NCI-H2196 treated with DMSO at 0.1 percent for 48 hours (cell line): Measurements from ENCODE around the gene COL13A1.

Experiments used
- DNase-seq: peaks from one replicate; lab custom pipeline; 2025; ENCODE audit not compliant: unreplicated experiment; lab: John Stamatoyannopoulos, UW

COL13A1 gene

GRCh38 chr10:69801434-69802315 lies at the start of gene COL13A1:
Gene COL13A1 (plus strand): TSS chr10:69801906. CDS start chr10:69802424, 518 bp downstream.
- no peak for DNase-seq

DNA sequence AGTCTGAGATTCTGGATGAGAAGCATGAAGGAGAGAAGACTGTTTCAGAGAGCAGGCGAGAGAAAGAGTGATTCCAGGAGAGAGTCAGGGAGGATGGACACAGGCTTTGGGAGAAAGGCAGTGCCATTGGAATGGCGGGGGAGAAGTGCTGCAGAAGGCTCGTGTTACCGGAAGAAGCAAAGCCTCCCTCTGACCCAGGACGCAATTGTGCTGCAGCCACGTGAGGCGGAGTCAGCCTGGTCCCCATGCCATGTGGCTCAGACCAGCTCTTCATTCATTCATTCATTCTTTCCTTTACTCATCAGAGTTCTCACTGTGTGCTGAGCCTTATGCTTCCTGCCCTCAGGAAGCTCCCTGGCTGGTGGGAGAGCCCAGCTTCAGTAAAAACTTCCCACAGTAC lies 49.2 kb upstream of the COL13A1 start:
- DNase-seq, result no peak

DNA sequence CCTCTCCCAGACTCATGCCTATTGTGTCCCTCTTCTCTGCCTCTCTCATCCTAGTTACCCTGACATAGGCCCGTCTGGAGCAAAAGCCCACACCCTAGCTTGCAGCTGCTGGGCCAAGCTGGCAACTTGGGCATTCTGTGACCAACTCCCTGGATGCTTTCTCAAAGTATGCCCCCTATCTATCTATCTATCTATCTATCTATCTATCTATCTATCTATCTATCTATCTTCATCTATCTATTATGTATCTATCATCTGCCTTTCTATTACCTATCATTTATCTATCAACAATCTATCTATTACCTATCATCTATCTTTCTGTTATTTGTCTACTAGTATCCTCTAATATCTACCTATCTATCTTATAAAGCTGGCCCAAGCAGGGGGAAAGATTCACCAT lies 45.4 kb upstream of the COL13A1 start:
- DNase-seq, result no peak

DNA sequence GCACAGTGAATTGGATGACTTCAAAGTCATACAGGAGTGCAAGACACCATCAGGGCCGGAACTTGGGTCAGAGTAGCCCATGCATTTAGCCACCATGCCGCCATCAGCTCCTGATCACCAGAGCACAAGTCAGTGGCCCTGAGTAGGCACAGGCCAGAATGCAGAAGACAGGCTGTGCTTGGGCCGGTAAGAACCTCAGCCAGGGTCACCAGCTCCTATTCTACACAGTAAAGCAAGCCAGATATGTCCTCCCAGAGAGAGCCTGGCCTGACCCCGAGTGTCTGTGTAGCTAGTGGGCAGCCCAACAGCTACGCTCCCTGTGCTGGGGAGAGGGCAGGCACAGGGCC lies 44.5 kb upstream of the COL13A1 start:
- no peak for DNase-seq

GRCh38 chr10:69757553-69758309 lies 44.0 kb upstream of the COL13A1 start:
- DNase-seq, result no peak

DNA sequence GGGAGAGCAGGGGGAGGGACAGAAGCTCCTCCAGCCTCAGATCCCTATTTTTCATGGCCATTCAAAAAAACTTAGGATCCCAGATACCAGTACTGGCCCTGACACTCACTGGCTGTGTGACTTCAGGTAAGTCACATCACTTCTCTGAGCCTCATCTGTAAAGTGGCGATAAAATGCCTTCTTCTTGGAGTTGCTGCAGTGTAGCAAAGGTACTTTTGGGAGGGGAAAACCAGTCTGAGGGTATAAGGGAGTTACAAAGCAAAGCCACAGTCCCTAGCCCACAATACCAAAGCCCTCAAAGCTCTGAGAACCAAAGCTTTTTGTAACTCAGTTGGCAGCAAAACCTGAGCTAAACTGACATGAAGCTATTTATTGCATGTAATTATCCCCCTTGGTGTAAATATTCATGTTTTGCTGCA lies 43.4 kb upstream of the COL13A1 start:
- no peak for DNase-seq

DNA sequence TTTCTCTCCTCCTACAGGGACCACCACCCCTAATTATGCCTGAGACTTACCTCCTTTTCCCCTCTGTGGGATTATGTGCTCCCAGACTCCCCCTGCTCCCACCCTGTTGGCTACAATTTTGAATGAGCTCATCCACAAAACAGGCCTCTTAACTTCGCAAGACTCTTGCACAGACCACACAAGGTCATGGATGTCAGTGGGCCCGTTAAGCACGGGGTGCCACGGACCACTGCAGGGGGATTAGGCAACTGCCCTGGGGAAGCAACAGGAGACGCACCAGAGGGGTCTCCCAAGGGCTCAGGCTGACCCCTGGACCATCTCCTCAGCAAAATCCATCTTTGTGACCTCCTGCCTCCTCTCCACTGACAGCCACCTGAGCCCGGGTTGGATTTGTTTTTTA lies 42.1 kb upstream of the COL13A1 start:
- no peak for DNase-seq

DNA sequence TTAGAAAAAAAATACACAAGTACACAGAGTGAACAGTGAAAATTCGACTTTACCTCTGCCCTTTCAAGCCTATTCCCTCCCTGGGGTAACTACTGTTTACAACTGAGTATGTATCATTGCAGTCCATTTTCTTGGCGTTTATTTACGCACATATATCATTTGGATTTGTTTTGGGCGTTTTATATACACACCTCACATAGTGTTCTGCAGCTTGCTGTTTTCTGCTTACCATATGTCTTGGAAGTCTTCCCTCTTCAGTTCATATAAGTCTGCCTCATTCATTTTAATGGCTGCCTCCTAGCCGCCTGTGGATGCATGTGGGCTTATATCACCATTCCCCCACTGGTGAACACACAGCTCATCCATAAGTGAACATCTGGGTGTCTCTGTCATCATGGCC lies 41.6 kb upstream of the COL13A1 start:
- no peak for DNase-seq

GRCh38 chr10:69761320-69761719 lies 40.4 kb upstream of the COL13A1 start:
- no peak for DNase-seq

DNA sequence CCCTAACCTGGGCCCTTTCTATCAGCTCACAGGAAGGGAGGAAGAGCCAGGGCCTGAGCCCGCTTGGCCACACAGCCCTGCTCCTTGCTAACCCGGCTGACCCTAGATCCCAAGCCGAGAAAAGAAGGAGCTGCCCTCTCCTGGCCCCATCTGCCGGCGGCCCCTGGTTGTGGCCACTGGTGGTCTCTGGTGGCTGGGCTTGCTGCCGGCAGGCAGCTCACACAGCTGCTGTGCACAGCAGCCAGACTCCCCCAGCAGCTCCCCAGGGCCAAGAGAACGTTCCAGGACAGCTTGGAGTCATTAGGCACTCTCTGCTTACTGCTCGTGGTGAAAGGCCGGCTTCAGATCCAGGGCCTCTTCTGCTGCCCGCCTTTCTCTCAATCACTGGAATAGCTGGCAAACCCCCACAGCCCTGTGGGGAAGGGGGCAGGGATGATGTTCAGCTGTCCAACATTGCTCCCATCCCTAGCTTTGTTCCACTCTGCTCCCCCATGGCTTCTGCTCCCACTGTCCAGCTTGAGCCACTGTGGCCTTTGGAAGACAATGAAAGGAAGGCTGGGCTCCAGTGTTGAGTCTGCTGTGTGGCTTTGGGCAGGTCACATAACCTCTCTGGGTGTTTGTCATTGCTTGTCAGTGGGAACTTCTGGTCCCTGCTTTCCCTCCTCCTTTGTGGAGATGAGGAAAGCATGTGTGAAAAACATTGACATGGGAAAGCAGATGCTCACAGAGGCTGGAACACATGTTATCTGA lies 35.4 kb upstream of the COL13A1 start:
- no peak for DNase-seq

GRCh38 chr10:69767793-69768192 lies 33.9 kb upstream of the COL13A1 start:
- DNase-seq, result no peak

DNA sequence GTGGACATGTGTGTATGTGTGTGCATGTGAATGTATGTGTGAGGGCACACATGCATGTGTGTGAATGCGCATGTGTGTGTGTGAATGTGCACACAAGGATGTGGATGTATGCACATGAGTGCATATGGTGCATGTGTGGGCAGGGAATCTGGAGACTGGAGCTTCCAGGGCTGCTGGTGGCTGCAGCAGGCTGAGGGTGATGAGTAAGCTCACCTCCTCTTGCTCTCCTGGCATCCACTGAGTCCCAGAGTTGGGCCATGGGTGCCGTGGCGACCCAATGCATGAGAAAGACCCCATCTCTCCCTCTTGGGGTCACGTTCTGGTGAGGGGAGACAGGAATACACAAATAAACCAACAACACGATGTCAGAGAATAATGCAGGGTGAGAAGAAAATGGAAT lies 33.3 kb upstream of the COL13A1 start:
- no peak for DNase-seq

GRCh38 chr10:69769395-69769992 lies 32.2 kb upstream of the COL13A1 start:
- DNase-seq, result no peak

- no peak for DNase-seq
Measured at GRCh38 chr10:69772933-69773704, 28.6 kb upstream of the COL13A1 start.

DNA sequence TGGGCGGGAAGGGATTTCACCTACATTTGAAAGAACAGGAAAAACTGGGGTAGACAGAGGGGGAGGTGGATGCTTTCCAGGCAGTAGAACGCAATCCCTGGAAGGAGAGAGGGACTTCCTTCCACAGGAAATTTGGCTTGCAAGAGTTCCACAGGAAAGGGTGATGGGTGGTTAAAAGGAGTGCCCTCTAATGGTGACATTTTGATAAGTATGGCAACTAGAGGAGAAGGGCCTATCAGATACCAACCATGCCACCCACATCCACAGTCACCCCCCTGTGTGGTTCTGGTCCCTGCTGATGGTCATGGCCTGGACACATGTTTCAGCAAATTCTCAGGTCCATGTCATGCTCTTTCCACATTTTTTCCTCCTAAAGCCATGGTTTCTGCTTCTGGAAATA lies 27.1 kb upstream of the COL13A1 start:
- no peak for DNase-seq

GRCh38 chr10:69780077-69780476 lies 21.6 kb upstream of the COL13A1 start:
- DNase-seq, result no peak

DNA sequence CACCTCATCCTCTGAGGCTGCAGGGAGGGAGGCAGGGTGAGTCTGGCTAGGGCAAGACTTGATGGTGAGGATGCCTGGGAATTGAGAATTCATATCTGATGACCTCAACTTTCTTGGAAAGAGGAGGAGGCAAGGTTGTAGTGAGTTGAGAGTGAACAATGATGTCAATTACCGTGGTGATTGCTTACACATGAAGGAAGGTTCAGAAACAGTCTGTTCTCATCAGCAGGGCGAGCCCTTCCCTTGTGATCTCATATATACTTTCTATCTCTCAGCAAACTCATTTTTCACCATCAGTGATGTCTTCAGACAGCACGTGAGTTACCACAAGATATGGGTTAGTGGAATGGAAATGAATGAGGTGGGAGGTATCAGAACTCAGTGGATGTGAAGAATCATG lies 20.1 kb upstream of the COL13A1 start:
- DNase-seq, result no peak

- DNase-seq, result no peak
Measured at GRCh38 chr10:69783515-69783914, 18.2 kb upstream of the COL13A1 start.

DNA sequence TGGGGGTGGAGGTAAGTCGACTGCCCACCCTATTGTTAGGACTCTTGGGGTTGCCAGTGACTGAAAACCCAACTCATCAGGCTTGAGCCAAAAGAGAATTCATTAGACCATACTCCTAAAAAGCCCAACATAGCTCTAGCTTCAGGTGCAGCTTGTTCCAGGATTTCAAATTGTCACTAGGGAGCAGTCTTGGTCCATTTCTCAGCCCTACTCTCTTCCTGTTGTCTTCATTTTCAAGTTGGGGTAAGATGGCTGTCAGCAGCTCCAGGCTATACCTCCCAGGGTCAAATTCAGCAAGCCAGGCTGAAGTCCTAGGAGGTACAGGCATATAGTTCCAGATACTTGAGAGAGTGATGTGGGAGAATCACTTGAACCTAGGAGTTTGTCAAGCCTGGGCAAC lies 14.9 kb upstream of the COL13A1 start:
- DNase-seq, result no peak

GRCh38 chr10:69787681-69788080 lies 14.0 kb upstream of the COL13A1 start:
- no peak for DNase-seq
